H1 (cell line): ENCODE results near the gene CFAP97. TPM values are rescaled to one million over a fixed set of nuclear protein-coding genes. Genes with fewer than 3 reads are reported as not detected.

Experiments
- CTCF ChIA-PET: fragments of 300-600 bp; sonication (Branson Sonifier 250); formaldehyde crosslinking; loops from one replicate; lab custom pipeline; 2021; ENCODE audit not compliant: partially characterized antibody; lab: Charles Lee
- POLR2A ChIA-PET: fragments of 300-600 bp; sonication (Branson Sonifier 250); formaldehyde crosslinking; loops from one replicate; lab custom pipeline; 2021; ENCODE audit warnings: inconsistent platforms; ENCODE audit not compliant: partially characterized antibody; lab: Charles Lee
- DNase-seq, 2 experiments: peaks; one replicate each; pipeline versions ENCODE4 v3.0.0 to v3.0.0-alpha.2; 2010 to 2022; ENCODE audit warnings: low spot score in 2 of 2, low read depth in 1 of 2, mixed read lengths in 1 of 2
- FAIRE-seq: peaks from 2 replicates; lab custom pipeline; 2011; peaks lifted over from hg19 to GRCh38; lab: Jason Lieb, UNC
- H2AFZ ChIP-seq: 2 replicates; pipeline ENCODE4 v1.8.1; 2012; ENCODE audit warnings: low read length, inconsistent platforms
- H2AK5ac ChIP-seq: 2 replicates; pipeline ENCODE4 v1.6.1; 2013; ENCODE audit warnings: low read depth, low read length
- H2BK120ac ChIP-seq: replicated peaks from 2 replicates; pipeline ENCODE3; 2013; ENCODE audit warnings: low read depth, low read length, inconsistent platforms
- H2BK12ac ChIP-seq: 2 replicates; pipeline ENCODE4 v1.6.1; 2013; ENCODE audit warnings: low read depth, low read length
- H2BK15ac ChIP-seq: 2 replicates; pipeline ENCODE4 v1.6.1; 2013; ENCODE audit warnings: low read length
- H2BK20ac ChIP-seq: 2 replicates; pipeline ENCODE4 v1.6.1; 2013; ENCODE audit warnings: low read length
- H2BK5ac ChIP-seq: 2 replicates; pipeline ENCODE4 v1.6.1; 2013; ENCODE audit warnings: low read depth, low read length
- H3K14ac ChIP-seq: 2 replicates; pipeline ENCODE4 v1.6.1; 2013; ENCODE audit warnings: inconsistent platforms; ENCODE audit not compliant: insufficient read length
- H3K18ac ChIP-seq: 2 replicates; pipeline ENCODE4 v1.6.1; 2013; ENCODE audit warnings: low read length; ENCODE audit errors: extremely low read depth
- H3K23ac ChIP-seq: 2 replicates; pipeline ENCODE4 v1.6.1; 2013; ENCODE audit warnings: inconsistent platforms; ENCODE audit not compliant: insufficient read length
- H3K23me2 ChIP-seq: 2 replicates; pipeline ENCODE4 v1.6.1; 2013; ENCODE audit warnings: low read depth, low read length
- H3K27ac ChIP-seq: 2 replicates; pipeline ENCODE4 v1.6.1; 2011; ENCODE audit warnings: low read depth, low read length, inconsistent platforms
- H3K27me3 ChIP-seq, 4 experiments: replicated peaks in 1 of 4; 1 replicate in 1 of 4; 2 replicates in 3 of 4; pipeline versions ENCODE4 v1.6.1 to v1.8.1; 2011 to 2013; ENCODE audit warnings: low read length in 3 of 4, mild to moderate bottlenecking in 3 of 4, inconsistent platforms in 2 of 4, mixed read lengths in 2 of 4, moderate library complexity in 1 of 4; ENCODE audit not compliant: control insufficient read depth in 3 of 4, insufficient read depth in 3 of 4; ENCODE audit errors: extremely low read depth in 1 of 4
- H3K36me3 ChIP-seq, 4 experiments: 2 replicates each; pipeline versions ENCODE4 v1.6.1 to v1.8.1; 2011 to 2013; ENCODE audit warnings: mild to moderate bottlenecking in 4 of 4, low read length in 3 of 4, moderate library complexity in 2 of 4, control low read depth in 1 of 4, inconsistent platforms in 1 of 4; ENCODE audit not compliant: insufficient read depth in 4 of 4, control insufficient read depth in 2 of 4
- H3K4ac ChIP-seq: replicated peaks from 2 replicates; pipeline ENCODE3; 2013; ENCODE audit warnings: low read length, low read depth, mixed read lengths, inconsistent platforms; ENCODE audit not compliant: insufficient read length
- H3K4me1 ChIP-seq, 4 experiments: replicated peaks in 1 of 4; 1 replicate in 1 of 4; 2 replicates in 3 of 4; pipeline versions ENCODE4 v1.6.1 to v1.8.1; 2011 to 2013; ENCODE audit warnings: low read length in 3 of 4, inconsistent platforms in 2 of 4, mixed read lengths in 1 of 4; ENCODE audit not compliant: insufficient read depth in 4 of 4, control insufficient read depth in 3 of 4
- H3K4me2 ChIP-seq, 2 experiments: 2 replicates each; pipeline versions ENCODE4 v1.6.1 to v1.8.1; 2011 to 2013; ENCODE audit warnings: low read depth in 2 of 2, low read length in 2 of 2, control low read depth in 1 of 2, inconsistent platforms in 1 of 2, mild to moderate bottlenecking in 1 of 2; ENCODE audit not compliant: insufficient read depth in 1 of 2
- H3K4me3 ChIP-seq, 4 experiments: fragments of 200-600, 300-600 bp in 1 of 4; sonication (generic), shearing (Covaris generic), sonication (Bioruptor Twin) in 1 of 4; 2 replicates each; pipeline versions ENCODE4 v1.5.1 to v1.8.1; 2011 to 2016; ENCODE audit warnings: low read length in 4 of 4, low read depth in 3 of 4, control low read depth in 2 of 4, inconsistent platforms in 2 of 4, mild to moderate bottlenecking in 2 of 4, mixed read lengths in 1 of 4, moderate library complexity in 1 of 4; ENCODE audit not compliant: insufficient read depth in 2 of 4; ENCODE audit errors: extremely low read depth in 1 of 4
- H3K56ac ChIP-seq: replicated peaks from 2 replicates; pipeline ENCODE3; 2013; ENCODE audit warnings: low read depth, mild to moderate bottlenecking, mixed read lengths, low read length, inconsistent platforms; ENCODE audit not compliant: insufficient read length
- H3K79me1 ChIP-seq: 2 replicates; pipeline ENCODE4 v1.6.1; 2013; ENCODE audit warnings: low read depth, low read length, control low read depth
- H3K79me2 ChIP-seq, 2 experiments: 2 replicates each; pipeline versions ENCODE4 v1.6.1 to v1.8.1; 2012 to 2013; ENCODE audit warnings: low read length in 2 of 2, mild to moderate bottlenecking in 2 of 2, inconsistent platforms in 1 of 2; ENCODE audit not compliant: insufficient read depth in 2 of 2, control insufficient read depth in 1 of 2
- H3K9ac ChIP-seq, 4 experiments: replicated peaks in 1 of 4; 1 replicate in 1 of 4; 2 replicates in 3 of 4; pipeline versions ENCODE4 v1.6.1 to v1.8.1; 2011 to 2013; ENCODE audit warnings: low read depth in 3 of 4, low read length in 3 of 4, control low read depth in 2 of 4, mild to moderate bottlenecking in 2 of 4, moderate library complexity in 2 of 4, inconsistent platforms in 1 of 4; ENCODE audit errors: extremely low read depth in 1 of 4
- H3K9me3 ChIP-seq, 2 experiments: 2 replicates each; pipeline versions ENCODE4 v1.6.1 to v1.8.1; 2012 to 2013; ENCODE audit warnings: mild to moderate bottlenecking in 2 of 2, moderate library complexity in 2 of 2, control low read depth in 1 of 2, inconsistent platforms in 1 of 2, low read depth in 1 of 2, low read length in 1 of 2, mixed read lengths in 1 of 2; ENCODE audit not compliant: insufficient read depth in 2 of 2
- H4K20me1 ChIP-seq, 2 experiments: replicated peaks in 1 of 2; 2 replicates each; pipeline versions ENCODE3 to v1.8.1; 2011 to 2013; ENCODE audit warnings: inconsistent platforms in 2 of 2, low read length in 2 of 2, mild to moderate bottlenecking in 1 of 2; ENCODE audit not compliant: insufficient read depth in 2 of 2, control insufficient read depth in 1 of 2
- H4K5ac ChIP-seq: 2 replicates; pipeline ENCODE4 v1.6.1; 2013; ENCODE audit warnings: low read length, low read depth, mixed read lengths, inconsistent platforms; ENCODE audit not compliant: insufficient read length
- H4K8ac ChIP-seq: 2 replicates; pipeline ENCODE4 v1.8.0; 2013; ENCODE audit warnings: mild to moderate bottlenecking, moderate library complexity, low read length, inconsistent platforms; ENCODE audit not compliant: insufficient read depth; ENCODE audit errors: extremely low read depth
- H4K91ac ChIP-seq: replicated peaks from 2 replicates; pipeline ENCODE3; 2013; ENCODE audit warnings: low read length, mixed read lengths, inconsistent platforms; ENCODE audit not compliant: insufficient read length
- CTBP2 ChIP-seq: IDR thresholded peaks from 2 replicates; pipeline ENCODE4 v1.7.0; 2011; ENCODE audit warnings: borderline replicate concordance, mild to moderate bottlenecking, moderate library complexity, mixed read lengths, low read length; ENCODE audit not compliant: insufficient read depth, insufficient read length
- FOSL1 ChIP-seq: IDR thresholded peaks from 2 replicates; pipeline ENCODE4 v1.6.1; 2011; ENCODE audit warnings: mild to moderate bottlenecking, low read depth, low read length, moderate library complexity; ENCODE audit not compliant: insufficient read depth
- KDM1A ChIP-seq: fragments of 200-600, 300-600 bp; sonication (generic); IDR thresholded peaks from 2 replicates; pipeline ENCODE4 v1.7.1; 2016; ENCODE audit warnings: mild to moderate bottlenecking, low read length, borderline replicate concordance
- KDM5A ChIP-seq: fragments of 200-600 bp; IDR thresholded peaks from 2 replicates; pipeline ENCODE4 v1.7.1; 2012; ENCODE audit warnings: mild to moderate bottlenecking, low read length, inconsistent platforms, mixed read lengths
- RNF2 ChIP-seq: fragments of 200-900, 300-1000 bp; sonication (generic); IDR thresholded peaks from 2 replicates; pipeline ENCODE4 v1.7.1; 2016; ENCODE audit warnings: borderline replicate concordance, low read depth, mild to moderate bottlenecking, antibody characterized with exemption, low read length; ENCODE audit not compliant: poor library complexity, severe bottlenecking; ENCODE audit errors: missing control alignments
- RXRA ChIP-seq: IDR thresholded peaks from 2 replicates; pipeline ENCODE4 v1.6.1; 2011; ENCODE audit warnings: low read depth, mild to moderate bottlenecking, low read length, moderate library complexity; ENCODE audit not compliant: insufficient read depth
- SRF ChIP-seq: IDR thresholded peaks from 2 replicates; pipeline ENCODE4 v1.6.1; 2011; ENCODE audit warnings: mild to moderate bottlenecking, low read depth, low read length, moderate library complexity
- WGBS, 2 experiments: shearing (Covaris generic) in 1 of 2; methylation state at CpG; one replicate each; pipeline versions ENCODE4 v1.1.6 to v1.1.7; 2013 to 2015; ENCODE audit warnings: low lambda C conversion rate in 2 of 2, mixed read lengths in 2 of 2, inconsistent platforms in 1 of 2, low coverage in 1 of 2, missing lambda C conversion rate in 1 of 2; ENCODE audit not compliant: insufficient replicate concordance in 2 of 2, insufficient coverage in 1 of 2, insufficient read length in 1 of 2; ENCODE audit errors: extremely low coverage in 1 of 2, missing lambda C conversion rate in 1 of 2; 5-methylcytosine and 5-hydroxymethylcytosine counted together
- polyA plus RNA-seq, 7 experiments: library from polyadenylated mRNA; depleted of rRNA in 3 of 7; stranded (reverse) in 5 of 7; unstranded in 2 of 7; fragments of >200 nt in 5 of 7; fragments of 200-250 nt in 2 of 7; gene quantifications; 1 replicate in 5 of 7; 2 replicates in 1 of 7; 4 replicates in 1 of 7; pipeline versions ENCODE4 v1.2.1 to v1.2.3, GENCODE V29; 2011 to 2013; ENCODE audit warnings: missing spikeins in 2 of 7, mixed read lengths in 2 of 7
- total RNA-seq: library from RNA; stranded (reverse); fragmentation: NEBNext Ultra II Directional; extraction: Animal tissue kit (Norgen Biotek cat#: 25700); gene quantifications from 2 replicates; pipeline ENCODE4 v1.2.1, GENCODE V29; 2021
- TF ChIP-seq, protein P1 (sequence below): IDR thresholded peaks from 2 replicates; pipeline ENCODE4 v1.6.1; 2012; ENCODE audit warnings: inconsistent platforms

The CFAP97 gene
- total and polyA plus RNA-seq, 2 of the 8 experiments (the other 6 are each of a cell fraction or from before 2014, with no cell fraction given) = 9.2 to 40.4 TPM

DNA sequence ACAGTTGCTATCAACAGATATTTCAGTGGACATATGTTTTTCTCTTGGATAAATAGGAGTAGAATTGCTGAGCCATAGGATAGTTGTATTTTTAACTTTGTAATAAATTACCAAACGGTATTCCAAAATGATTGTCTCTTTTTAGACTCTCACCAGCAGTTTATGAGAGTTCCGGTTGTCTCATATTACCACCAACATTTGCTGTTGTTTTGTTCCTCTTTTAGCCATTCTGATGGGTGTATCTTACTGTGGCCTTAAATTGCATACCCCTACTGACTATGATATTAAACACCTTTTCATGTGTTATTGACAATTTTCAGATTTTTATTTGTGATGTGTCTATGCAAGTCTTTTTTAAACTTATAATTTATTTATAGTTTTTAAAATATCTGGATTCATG is 45.3 kb upstream of the CFAP97 start:
- no peaks in the 10 kb centered on the region; the same call in 1 of the 2 replicates for H3K79me1 ChIP-seq
- DNase-seq (no peak), FAIRE-seq (no peak)
- H3K23ac ChIP-seq = no peak overlapping the region
- POLR2A ChIA-PET = no interaction called here
- no peak overlapping the region for H3K56ac ChIP-seq
- H3K27ac ChIP-seq = no peak overlapping the region
- TF ChIP-seq RNF2 (no peak), CTBP2 (no peak), KDM1A (no peak), KDM5A (no peak), FOSL1 (no peak), SRF (no peak), RXRA (no peak)
- TF ChIP-seq, protein P1, sequence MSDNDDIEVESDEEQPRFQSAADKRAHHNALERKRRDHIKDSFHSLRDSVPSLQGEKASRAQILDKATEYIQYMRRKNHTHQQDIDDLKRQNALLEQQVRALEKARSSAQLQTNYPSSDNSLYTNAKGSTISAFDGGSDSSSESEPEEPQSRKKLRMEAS = no peak
- H3K4me1 ChIP-seq = no peaks in the 10 kb centered on the region
- no peak overlapping the region for H3K4me2 ChIP-seq
- no peak overlapping the region for H3K9ac ChIP-seq
- no peak overlapping the region for H3K18ac ChIP-seq
- no peak overlapping the region for H2AK5ac ChIP-seq
- no peaks in the 10 kb centered on the region for H3K79me2 ChIP-seq
- no peak overlapping the region for H2BK15ac ChIP-seq
- H4K91ac ChIP-seq = no peak overlapping the region
- no peak overlapping the region for H2BK12ac ChIP-seq
- H3K23me2 ChIP-seq = no peaks in the 10 kb centered on the region
- H2BK120ac ChIP-seq = no peak overlapping the region
- no peak overlapping the region for H4K5ac ChIP-seq
- H3K27me3 ChIP-seq = no peaks in the 10 kb centered on the region
- H4K8ac ChIP-seq = no peak overlapping the region
- H2BK20ac ChIP-seq = no peak overlapping the region
- H4K20me1 ChIP-seq = no peaks in the 10 kb centered on the region
- no peak overlapping the region for H2AFZ ChIP-seq
- peaks cover 0 to 3% (median 0%) of the 10 kb centered on the region in 4 experiments; a peak in 1 of 8 replicates for H3K36me3 ChIP-seq
- no peak overlapping the region for H3K14ac ChIP-seq
- H2BK5ac ChIP-seq = no peak overlapping the region
- H3K4me3 ChIP-seq = no peak overlapping the region
- no peaks in the 10 kb centered on the region for H3K9me3 ChIP-seq
- WGBS, 2 experiments = 89% methylated on average over 2 of the region's 2 CpGs; no CpG with 5 or more reads in 1 of the 2 experiments
- no peak overlapping the region for H3K4ac ChIP-seq
- CTCF ChIA-PET = interaction anchor here (0.6 kb wide), 1 partner anchor 21 kb away, joined by 3 read pairs; no protein-coding TSS in a partner anchor
